Measurements from ENCODE around the gene NUDT5.
A peak's percentile ranks its signal among the peaks of the same experiment; 100 is the strongest.

The NUDT5 gene

DNA sequence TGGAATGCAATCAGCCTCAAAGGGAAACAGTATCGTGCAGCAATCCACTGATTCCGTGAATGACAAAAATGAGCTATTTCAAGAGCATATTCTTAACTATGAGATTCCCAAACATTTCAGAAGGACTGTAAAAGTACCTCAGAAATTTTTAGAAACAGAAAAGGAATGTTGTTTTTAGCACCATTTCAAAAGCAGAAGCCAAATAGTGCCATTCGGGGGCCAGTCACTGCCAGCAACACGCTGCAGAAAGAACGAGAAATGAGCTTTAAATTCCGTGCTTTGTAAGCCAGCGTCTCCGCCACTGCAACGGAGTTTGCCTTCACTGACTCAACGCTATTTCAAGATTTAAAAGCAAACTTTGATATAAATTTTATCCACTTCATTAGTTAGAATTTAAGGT lies 6.3 kb downstream of the NUDT5 start:
- no peak overlapping the region for H3K4me3 ChIP-seq (ENCODE audit: low read depth, low read length)
- TF ChIP-seq MYC (IDR thresholded peaks at IDR 0.05; ENCODE audit: low read depth, low read length) (no peak), POLR2A (IDR thresholded peaks at IDR 0.05; ENCODE audit: extremely low read depth, insufficient read length) (no peak)
- TF ChIP-seq, protein P1, sequence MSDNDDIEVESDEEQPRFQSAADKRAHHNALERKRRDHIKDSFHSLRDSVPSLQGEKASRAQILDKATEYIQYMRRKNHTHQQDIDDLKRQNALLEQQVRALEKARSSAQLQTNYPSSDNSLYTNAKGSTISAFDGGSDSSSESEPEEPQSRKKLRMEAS (IDR thresholded peaks at IDR 0.05; ENCODE audit: low read depth, low read length), result no peak
- TF ChIP-seq, protein P2, sequence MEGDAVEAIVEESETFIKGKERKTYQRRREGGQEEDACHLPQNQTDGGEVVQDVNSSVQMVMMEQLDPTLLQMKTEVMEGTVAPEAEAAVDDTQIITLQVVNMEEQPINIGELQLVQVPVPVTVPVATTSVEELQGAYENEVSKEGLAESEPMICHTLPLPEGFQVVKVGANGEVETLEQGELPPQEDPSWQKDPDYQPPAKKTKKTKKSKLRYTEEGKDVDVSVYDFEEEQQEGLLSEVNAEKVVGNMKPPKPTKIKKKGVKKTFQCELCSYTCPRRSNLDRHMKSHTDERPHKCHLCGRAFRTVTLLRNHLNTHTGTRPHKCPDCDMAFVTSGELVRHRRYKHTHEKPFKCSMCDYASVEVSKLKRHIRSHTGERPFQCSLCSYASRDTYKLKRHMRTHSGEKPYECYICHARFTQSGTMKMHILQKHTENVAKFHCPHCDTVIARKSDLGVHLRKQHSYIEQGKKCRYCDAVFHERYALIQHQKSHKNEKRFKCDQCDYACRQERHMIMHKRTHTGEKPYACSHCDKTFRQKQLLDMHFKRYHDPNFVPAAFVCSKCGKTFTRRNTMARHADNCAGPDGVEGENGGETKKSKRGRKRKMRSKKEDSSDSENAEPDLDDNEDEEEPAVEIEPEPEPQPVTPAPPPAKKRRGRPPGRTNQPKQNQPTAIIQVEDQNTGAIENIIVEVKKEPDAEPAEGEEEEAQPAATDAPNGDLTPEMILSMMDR (IDR thresholded peaks at IDR 0.05; ENCODE audit: low read depth, low read length), result no peak
- no peak for DNase-seq (ENCODE audit: low read depth)

- TF ChIP-seq, protein P2 (IDR thresholded peaks at IDR 0.05; ENCODE audit: low read depth, low read length), result no peak
- TF ChIP-seq MYC (IDR thresholded peaks at IDR 0.05; ENCODE audit: low read depth, low read length) (no peak), POLR2A (IDR thresholded peaks at IDR 0.05; ENCODE audit: extremely low read depth, insufficient read length) (no peak)
- TF ChIP-seq, protein P1 (IDR thresholded peaks at IDR 0.05; ENCODE audit: low read depth, low read length), result no peak
- DNase-seq (ENCODE audit: low read depth), result no peak
- H3K4me3 ChIP-seq (ENCODE audit: low read depth, low read length), result no peak overlapping the region
Measured at GRCh38 chr10:12188656-12189055, 7.0 kb downstream of the NUDT5 start.

- TF ChIP-seq, protein P1 (IDR thresholded peaks at IDR 0.05; ENCODE audit: low read depth, low read length), result no peak
- TF ChIP-seq MYC (IDR thresholded peaks at IDR 0.05; ENCODE audit: low read depth, low read length), result no peak
- TF ChIP-seq, protein P2 (IDR thresholded peaks at IDR 0.05; ENCODE audit: low read depth, low read length), result no peak
- no peak for TF ChIP-seq POLR2A (IDR thresholded peaks at IDR 0.05; ENCODE audit: extremely low read depth, insufficient read length)
Measured at GRCh38 chr10:12187321-12187905, 8.3 kb downstream of the NUDT5 start.

DNA sequence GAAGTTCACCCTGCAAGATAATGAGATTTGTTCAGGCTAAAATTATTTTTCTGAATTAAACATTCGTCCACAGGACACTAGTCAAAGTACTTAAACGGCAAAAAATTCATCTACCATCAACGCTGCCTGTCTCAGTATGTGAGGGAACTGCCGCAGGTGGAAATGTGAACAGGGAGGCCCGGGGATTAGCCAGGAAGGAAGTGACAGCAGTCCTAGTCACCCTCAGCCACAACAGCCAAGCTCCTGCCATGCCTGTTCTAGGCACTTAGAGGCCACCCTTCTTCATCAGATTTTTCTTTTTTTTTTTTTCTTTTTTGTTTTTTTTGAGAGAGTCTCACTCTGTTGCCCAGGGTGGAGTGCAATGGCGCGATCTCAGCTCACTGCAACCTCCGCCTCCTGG lies 9.4 kb downstream of the NUDT5 start:
- DNase-seq (ENCODE audit: low read depth), result peak; percentile 32
- H3K4me3 ChIP-seq (ENCODE audit: low read depth, low read length), result no peak overlapping the region
- TF ChIP-seq, protein P2 (IDR thresholded peaks at IDR 0.05; ENCODE audit: low read depth, low read length), result no peak
- TF ChIP-seq POLR2A (IDR thresholded peaks at IDR 0.05; ENCODE audit: extremely low read depth, insufficient read length) (no peak), MYC (IDR thresholded peaks at IDR 0.05; ENCODE audit: low read depth, low read length) (no peak)
- TF ChIP-seq, protein P1 (IDR thresholded peaks at IDR 0.05; ENCODE audit: low read depth, low read length), result no peak

More at GRCh38 chr10:12187321-12187905, 8.3 kb downstream of the NUDT5 start:
- no peak overlapping the region for H3K4me3 ChIP-seq (ENCODE audit: low read depth, low read length)
- no peak for DNase-seq (ENCODE audit: low read depth)

DNA sequence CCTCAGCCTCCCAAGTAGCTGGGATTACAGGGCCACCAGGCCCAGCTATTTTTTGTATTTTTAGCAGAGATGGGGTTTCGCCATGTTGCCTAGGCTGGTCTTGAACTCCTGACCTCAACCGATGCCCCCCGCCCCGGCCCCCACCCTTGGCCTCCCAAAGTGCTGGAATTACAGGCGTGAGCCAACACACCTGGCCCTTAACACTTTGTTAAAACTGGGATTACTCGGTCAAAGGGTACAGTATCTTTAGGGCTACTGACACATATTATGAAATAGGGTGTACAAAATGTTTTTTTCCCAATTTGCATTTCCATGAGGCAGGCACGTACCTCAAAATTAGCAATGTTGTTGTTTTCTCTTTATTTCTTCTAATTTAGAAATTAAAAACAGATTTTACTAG lies 11.5 kb downstream of the NUDT5 start:
- no peak for DNase-seq (ENCODE audit: low read depth)
- TF ChIP-seq, protein P2 (IDR thresholded peaks at IDR 0.05; ENCODE audit: low read depth, low read length), result no peak
- TF ChIP-seq, protein P1 (IDR thresholded peaks at IDR 0.05; ENCODE audit: low read depth, low read length), result no peak
- TF ChIP-seq MYC (IDR thresholded peaks at IDR 0.05; ENCODE audit: low read depth, low read length), result no peak
- TF ChIP-seq POLR2A (IDR thresholded peaks at IDR 0.05; ENCODE audit: extremely low read depth, insufficient read length), result no peak
- no peak overlapping the region for H3K4me3 ChIP-seq (ENCODE audit: low read depth, low read length)

All from NB4 (cell line).